GM18505 (cell line): ENCODE data around the gene SLC25A30.
"Not testable (repeated sequence)": the region's sequence is repeated elsewhere in the genome, so short reads cannot be mapped to it uniquely, and the experiment has no call there.

Experiments
- ATAC-seq: cut with Tn5 transposase; IDR thresholded peaks from one replicate; pipeline ENCODE4 v1.9.1; 2021; ENCODE audit not compliant: unreplicated experiment
- POLR2A ChIP-seq: IDR thresholded peaks from 4 replicates; pipeline ENCODE4 v1.6.1; 2011; ENCODE audit warnings: borderline replicate concordance; ENCODE audit not compliant: insufficient read depth, insufficient read length; ENCODE audit errors: extremely low read depth

SLC25A30 gene

GRCh38 chr13:45349438-45349837 is 68.7 kb downstream of the SLC25A30 start:
- no peak for ATAC-seq
- TF ChIP-seq POLR2A, result no peak

GRCh38 chr13:45344064-45344463 is 74.1 kb downstream of the SLC25A30 start:
- ATAC-seq, result not testable (repeated sequence)
